Myocyte (in vitro differentiated cells): ENCODE measurements around the gene IGSF21. TPM values are rescaled to one million over a fixed set of nuclear protein-coding genes. Genes with fewer than 3 reads are reported as not detected.

Source experiments
- DNase-seq: peaks from one replicate; pipeline ENCODE4 v3.0.0-alpha.2; 2012; ENCODE audit warnings: low read depth
- total RNA-seq: library from RNA; depleted of rRNA; stranded (reverse); fragments of >200 nt; gene quantifications from 2 replicates; pipeline ENCODE4 v1.2.3, GENCODE V29; 2014

Gene IGSF21
- total RNA-seq, 1 donor from 2014 or later = not detected

DNA sequence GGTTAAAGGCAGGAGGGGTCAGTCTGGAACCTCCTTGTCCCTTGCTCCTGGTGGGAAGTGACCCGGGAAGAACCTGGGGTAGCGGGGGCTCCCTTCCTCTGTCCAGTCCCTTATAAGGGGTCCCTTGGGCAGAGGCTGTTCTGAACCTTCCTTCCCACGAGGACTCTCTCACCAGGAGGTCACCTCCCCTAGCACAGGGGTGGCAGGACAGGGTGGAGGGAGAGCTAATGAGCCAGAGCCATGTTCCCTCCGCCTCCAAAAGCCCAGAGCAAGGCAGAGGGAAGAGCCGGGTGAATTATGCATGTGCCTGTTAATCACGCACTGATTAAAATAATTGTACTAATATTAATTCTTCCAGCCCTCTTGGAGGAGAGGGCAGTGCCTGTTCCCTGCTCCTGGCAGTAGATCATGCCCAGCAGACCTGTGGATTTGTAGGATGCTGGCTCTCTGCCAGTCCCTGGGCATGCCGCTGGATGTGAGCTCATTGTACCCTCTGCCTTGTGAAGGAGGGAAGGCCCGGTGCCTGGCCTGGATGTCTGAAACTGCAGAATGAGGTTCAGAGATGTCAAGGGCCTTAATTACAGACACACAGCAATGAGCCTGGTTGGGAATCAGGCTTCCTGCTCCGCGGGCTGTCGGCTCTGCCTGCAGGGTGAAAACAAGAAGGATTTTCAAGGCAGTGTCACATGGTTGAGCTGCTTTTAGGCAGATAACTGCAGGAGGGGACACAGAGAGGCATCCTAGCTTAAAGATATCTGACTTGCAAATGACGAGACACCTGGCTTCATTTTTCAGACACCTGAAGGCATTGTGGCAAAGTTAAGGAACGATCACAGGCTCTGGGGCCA is 68.2 kb downstream of the IGSF21 start:
- no peak for DNase-seq

DNA sequence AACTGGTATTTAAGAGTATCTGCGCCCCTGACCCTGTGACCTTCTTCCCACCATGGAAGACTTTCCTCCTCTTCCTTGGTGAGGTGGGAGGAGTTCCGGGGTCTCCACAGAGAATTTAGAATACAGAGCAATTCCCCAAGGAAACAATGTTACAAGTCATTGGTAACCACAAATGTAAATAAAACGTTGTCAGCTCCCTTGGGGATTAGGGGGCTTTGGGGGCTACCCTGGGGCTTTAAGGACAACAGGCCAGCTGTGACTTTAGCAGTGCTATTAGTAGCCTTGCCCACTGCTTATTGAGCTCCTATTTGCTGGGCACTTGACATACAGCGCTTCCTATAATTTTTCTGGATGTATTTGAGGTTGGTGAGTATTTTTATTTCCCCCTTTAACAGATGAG is 69.0 kb downstream of the IGSF21 start:
- no peak for DNase-seq

DNA sequence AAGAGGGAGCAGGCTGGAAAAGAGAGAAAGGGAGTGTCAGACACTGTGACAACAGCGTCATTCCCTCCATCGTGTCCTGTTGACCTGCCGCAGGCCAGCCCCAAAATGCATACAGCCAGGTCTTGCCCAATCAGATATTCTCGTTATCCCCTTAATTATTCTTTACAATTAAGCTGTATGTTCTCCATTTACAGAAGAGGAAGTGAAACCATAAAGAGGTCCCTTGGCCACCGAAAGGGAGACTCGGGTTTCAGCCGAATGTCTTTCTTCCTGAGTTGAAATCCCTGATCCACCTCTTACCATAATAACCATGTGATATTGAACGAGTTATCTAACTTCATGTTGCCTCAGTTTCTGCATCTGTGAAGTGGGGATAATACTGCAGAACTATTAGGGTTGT is 70.5 kb downstream of the IGSF21 start:
- DNase-seq = no peak

DNA sequence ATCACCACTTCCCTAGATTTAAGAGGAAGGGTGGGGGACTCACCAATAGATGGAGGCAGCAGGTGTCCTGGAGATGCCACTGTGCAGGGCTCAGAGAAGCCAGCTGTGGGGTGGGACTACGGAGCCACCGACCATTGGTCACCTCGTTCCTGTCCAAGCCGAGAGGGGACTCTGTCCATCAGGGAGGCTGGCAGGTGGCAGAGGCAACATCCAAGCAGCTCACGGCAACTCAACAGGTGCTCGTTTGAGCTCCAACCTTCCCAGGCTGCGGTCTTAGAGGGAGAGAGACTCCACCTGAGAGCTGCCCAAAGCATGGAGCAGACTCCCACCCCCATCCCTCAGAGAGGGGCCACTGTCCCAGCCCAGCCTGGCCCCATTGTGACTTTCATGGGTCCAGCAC is 71.4 kb downstream of the IGSF21 start:
- no peak for DNase-seq

DNA sequence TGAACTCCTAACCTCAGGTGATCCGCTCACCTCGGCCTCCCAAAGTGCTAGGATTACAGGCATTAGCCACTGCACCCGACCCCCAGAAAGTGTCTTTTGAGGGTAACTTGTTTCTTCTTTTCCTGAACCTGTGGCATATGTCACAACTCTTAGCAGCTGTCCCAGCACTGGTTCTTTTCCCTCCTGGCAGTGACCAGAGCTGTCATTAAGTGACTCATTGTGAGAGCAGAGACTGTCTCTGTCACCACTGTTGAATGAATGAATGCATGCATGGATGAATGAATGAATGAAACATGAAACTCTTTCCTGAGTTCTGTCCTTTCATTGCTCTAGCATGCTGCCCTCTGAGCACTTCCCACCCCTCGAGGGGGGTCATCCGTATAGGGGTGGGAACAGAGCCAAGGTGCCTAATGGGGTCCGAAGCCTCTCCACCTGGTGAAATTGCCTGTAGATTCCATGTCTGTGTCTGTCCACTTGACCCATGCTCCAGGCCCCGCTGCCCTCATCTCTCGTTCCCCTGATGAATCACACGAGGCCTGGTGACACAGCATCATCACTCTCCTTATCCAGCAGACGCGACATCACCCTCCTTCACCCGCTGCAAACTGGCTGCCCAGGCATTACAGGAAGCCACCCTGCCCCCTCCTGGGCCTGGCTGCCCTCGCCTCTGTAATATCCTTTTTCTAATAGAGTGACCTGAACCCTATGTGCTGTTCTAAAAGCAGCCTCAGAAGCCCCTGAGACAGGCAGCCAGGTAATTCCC is 75.0 kb downstream of the IGSF21 start:
- no peak for DNase-seq

DNA sequence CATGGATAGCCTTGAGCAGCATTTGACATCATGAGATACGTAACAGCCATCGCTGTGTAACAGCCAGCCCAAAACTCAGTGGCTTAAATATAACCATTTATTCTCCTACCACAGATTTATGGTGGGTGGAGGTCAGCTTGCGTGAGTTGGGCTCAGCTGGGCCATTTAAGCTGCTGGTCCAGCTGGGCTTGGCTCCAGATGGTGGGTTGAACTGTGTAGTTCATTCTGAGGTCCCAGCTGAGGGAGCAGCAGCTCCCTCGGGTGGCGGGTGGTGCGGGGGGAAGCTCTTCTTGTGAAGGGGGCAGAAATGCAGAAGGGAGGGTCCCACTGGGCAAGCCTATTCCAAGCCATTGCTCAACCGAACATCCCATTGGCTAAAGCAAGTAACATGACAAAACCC is 75.9 kb downstream of the IGSF21 start:
- no peak for DNase-seq

DNA sequence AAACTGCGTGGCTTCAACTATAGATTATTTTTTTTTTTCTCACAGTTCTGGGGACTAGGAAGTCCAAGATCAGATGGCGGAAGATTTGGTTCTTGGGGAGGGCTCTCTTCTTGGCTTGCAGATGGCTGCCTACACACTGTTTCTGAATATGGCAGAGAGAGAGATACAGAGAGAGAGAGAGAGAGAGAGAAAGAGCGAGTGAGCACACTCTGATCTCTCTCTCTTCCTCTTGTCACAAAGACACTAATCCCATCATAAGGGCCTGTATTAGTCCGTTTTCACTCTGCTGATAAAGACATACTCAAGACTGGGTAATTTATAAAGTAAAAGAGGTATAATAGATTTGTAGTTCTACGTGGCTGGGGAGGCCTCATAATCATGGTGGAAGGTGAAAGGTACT is 79.5 kb downstream of the IGSF21 start:
- DNase-seq = no peak

DNA sequence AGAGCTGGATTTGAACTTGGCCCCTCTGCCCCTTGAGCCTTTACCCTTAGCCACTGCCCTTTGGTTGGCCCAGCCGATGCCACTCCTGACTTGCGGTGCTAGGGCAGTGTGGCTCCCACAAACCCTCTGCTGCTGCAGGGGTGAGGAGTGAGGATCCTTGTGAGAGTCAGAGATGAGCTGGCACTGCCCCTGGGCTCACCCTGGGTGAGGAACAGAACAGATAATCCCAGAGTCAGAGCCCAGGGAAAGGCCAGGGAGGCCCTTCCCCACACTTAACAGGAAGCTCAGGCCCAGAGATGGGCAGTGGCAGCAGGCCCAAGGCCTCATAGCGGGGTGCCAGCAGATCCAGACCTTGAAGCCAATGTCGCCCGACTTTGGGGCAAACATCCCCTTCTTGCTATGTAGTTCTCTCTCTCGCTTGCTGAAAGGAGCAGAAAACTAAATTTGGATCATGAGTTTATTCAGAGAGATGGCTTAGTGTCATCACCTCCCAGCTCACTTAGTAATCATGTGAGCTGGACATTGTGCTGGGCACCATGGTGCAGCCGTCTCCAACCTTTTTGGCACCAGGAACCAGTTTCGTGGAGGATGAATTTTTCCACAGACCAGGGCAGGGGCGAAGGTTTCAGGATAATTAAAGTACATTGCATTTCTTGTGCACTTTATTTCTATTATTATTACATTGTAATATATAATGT is 81.4 kb downstream of the IGSF21 start:
- no peak for DNase-seq

DNA sequence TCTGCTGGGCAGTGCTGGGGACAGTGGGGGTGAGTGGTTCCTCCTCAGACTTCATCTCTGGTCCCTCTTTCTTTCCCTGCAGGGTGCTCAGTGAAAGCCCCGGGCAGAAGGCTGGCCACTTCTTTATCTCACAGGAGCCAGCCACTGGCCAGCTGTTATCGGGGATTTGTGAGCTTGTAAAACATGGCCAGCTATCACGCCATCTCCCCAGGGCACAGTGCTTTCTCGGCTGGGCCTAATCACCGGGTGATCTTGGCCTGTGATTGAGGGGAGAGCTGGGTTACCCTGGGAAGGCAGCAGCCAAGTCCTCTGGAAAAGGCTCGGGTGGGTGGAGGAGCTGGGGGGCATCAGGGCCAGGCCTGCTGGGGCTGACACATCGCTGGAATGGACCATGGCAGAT is 83.0 kb downstream of the IGSF21 start:
- DNase-seq = no peak

DNA sequence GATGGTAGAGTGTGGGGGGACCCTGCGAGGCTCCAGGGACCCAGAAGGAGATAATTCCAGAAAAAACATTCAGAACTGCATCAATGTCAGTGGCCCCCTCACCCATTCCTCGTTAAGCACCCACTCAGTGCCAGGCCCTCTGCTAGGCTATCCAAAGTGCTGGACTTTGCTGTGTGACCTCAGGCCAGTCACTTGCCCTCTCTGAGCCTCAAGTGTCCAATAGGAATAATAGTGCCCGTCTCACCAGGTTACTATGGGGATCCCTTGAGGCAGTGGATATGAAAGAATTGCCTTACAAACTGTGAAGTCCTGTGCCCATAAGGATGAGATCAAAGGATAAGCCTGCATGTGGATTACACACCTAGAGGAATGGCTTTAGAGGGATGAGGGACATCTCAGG is 83.4 kb downstream of the IGSF21 start:
- DNase-seq = no peak

DNA sequence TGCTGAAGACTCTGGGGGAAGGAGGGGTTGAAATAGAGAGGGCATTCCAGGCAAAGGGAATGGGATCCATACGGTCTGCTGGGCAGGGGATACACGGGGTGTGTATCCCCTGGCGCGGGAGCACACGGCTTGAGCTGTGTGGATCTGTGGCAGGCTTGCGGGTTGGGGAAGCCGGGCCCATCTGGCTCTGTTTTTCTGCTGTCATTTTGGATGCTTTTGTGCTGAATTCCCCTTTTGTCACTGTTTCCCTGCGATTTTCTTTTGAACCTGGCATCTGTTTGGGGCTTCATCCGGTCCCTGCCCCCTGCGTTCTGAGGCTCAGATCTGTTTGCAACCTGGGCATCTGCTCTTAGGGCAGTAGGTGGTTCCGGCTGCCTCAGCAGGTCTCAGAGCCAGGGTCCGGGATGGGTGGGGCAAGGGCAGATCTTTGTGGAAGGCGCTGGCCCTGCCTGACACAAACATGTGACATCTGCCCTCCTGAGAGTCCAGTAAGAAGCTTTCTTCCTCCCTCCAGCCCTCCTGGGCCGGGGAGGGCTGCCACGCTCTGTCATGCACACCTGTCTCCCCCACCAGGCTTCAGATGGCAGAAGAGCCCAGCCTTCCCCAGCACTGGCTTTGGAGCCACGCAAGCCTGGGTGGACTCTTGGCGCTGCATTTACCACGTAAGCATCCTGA is 84.0 kb downstream of the IGSF21 start:
- no peak for DNase-seq

DNA sequence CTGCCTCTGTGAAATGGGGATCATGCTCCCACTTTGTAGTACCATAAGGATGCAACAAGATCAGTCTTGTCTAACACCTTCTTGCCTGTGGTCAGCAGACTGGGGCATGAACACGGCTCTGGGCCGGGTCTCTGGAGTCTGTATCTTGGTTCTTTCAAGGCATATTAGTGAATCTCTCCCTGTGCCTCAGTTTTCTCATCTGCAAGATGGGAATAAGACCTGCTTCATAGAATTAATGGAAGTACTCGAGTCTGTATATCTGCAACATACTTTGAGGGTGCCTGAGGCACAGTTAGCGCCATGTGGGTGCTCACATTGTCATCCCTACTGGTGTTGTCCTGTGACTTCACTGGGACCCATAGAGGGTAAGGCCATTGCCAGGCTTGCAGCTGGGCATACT is 84.6 kb downstream of the IGSF21 start:
- no peak for DNase-seq

DNA sequence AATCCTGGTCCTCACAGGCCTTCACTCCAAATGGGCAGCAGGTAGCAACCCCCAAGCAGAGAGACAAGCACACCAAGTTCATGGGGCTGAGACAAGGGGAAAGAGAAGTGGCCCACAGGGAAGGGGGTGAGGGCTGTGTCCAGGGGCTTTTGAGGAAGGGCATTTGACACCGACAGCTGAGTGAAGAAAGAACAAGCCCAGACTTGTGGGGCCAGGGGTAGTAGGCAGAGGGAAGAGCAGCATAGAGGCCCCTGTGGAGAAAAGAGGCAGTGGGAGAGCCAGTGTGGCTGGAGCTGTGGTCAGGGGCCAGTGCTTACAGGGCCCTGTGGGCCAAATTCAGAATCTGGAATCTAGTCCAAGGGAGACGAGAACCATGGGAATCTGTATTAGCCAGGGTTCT is 85.4 kb downstream of the IGSF21 start:
- DNase-seq = no peak

DNA sequence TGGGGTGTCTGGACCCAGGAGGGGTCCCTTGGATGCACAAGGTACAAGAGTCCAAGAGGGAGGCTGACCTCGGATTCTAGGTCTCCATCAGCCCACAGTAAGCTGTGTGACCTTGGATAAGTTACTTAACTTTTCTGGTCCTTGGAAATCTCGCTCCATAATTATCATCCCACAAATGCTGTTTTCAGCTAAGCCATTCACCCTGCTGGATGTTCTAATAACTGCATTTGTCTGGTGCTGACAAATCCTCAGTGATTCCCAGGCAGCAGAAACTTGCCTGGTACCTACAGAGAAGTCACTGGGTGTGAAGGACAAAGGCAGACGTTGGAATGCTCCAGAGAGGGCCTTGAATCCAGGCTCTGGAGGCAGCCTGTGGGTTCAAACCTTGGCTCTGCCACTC is 89.7 kb downstream of the IGSF21 start:
- no peak for DNase-seq

DNA sequence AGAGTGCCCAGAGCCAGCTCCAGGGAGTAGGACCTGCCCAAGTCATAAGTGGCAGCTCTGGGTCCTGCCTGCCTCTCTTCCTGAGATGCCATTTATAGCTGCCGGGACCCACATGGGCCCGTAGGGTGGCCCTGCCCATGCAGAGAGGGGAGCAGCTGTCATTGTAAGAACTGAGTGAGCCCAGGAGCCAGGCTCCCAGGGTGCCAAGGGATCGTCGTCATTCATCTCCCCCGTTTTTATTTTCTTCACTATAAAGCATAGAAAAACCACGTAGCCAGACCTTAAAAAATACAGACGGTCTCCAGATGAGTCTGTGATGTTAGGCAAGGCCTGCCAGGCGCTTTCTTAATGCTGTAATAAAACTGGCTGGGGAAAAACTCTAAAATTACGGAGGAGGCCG is 90.7 kb downstream of the IGSF21 start:
- DNase-seq = no peak

DNA sequence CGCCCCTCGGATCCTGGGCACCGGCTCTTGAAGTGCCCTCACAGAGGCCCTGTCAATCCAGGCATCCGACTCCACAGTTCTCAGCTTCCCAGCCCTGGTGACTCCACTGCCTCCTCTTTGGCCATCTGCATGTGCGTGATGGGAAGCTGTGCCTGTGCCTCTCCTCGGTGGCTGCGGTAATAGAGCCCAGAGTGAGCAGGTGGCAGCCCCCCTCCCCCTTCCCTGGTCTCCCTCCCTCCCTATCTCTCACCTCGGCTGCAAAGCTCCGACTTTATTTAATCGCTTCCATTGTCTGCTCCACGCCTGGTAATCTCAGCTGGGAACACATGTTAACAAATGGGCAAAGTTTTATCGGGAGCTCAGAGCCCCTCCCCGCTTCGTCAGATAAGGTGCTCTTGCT is 91.9 kb downstream of the IGSF21 start:
- DNase-seq = no peak

DNA sequence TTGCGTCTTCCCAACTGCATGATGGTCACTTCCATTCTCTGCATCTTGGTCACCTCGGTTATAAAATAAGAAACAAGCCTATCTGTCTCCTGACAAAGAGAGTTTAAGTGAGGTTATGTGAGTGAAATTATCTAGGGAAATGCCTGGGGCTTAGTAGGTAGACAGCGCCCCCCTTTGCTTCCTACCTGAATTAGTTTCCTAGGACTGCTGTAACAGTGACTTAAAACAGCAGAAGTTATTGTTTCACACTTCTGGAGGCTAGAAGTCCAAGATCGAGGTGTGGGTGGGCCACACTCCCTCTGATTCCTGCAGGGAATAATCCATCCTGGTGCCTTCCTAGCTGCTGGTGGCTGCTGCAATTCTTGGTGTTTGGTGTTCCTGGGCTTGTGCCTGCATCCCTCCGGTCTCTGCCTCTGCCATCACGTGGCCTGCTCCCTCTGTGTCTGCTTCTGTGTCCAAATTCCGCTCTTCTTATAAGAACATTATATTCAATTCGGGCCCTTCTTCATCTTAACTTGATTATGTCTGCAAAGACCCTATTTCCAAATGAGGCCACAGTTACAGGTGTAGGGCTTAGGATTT is 92.6 kb downstream of the IGSF21 start:
- DNase-seq = no peak

DNA sequence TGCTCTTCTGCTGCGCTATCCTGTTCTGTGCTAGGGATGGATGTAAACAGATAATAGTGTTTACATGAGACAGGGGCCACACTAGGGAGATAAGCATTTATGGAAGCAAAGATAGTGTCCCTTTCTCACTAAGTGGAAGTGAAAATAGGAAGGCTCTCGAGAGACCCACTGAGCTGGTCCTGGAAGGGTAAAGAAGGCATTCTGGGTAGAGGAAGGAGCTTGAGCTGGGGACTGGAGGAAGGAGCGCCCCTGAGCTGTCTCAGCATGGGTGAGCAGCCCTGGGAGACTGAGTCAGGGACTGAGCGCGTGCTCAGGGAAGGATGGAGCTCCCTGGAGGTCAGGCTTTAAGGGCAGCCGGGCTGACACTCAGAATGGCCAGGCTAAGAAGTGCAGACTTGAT is 93.3 kb downstream of the IGSF21 start:
- no peak for DNase-seq

DNA sequence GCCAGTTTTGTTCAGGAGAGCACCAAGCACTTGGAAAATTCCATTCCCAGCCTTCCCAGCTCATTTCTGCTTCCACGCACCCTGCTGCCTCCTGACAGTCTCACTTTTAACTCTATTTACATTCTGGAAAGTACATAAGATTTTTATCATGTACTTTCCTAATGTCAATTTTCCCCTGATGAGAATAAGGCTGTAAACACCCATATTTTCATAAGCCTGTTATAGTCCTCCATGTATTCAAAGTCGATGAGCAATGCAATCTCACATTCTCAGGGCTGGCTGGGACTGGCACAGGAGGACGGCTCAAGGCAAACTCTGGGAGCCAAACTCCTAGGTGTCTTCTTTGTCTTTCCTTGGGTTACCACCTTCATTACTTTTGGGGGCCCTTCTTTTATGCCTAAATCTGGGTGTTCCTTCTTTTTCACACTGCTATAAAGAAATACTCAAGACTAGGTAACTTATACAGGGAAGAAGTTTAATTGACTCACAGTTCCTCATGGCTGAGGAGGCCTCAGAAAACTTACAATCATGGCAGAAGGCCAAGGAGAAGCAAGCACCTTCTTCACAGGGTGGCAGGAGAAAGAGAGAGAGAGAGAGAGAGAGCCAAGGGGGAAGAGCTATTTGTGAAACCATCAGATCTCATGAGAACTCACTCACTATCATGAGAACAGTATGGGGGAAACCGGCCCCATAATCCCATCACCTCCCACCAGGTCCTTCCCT is 94.6 kb downstream of the IGSF21 start:
- no peak for DNase-seq

DNA sequence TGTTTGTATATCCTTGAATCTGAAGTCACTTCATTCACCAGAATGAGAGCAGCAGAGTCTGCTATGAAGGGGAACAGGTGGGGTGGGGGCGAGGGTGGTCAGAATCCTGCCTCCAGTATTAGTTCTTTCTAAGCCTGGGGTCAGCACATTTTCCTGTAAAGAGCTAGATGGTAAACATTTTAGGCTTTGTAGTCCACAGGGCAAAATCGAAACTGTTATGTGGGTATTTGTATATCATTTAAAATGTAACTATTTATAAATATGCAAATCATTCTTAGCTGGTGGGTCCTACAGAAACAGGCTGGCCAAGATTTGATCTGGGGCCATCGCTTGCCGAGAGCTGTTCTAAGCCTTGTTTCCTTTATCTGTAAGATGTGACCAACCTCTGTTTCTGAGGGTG is 96.0 kb downstream of the IGSF21 start:
- no peak for DNase-seq

DNA sequence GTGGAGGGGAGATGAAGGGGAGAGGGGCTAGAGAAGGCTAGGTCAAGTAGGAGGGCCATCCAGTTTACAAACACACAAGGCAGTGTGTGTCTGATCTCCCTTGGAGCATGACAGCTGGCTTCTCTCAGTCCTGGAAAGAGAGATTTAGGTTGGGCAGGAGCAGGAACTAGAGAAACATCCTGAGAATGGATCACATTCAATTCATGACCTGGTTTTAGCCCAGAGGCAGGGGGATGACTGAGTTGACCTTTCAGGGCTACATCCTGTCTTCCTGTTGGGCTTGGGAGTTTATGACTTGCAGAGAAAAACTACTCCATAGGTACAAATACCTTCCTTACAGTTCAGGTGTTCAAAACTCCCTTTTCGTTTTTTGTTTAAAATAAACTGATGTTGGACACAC is 97.0 kb downstream of the IGSF21 start:
- DNase-seq = no peak
